ENCODE results near the gene VWA5B2.

Gene VWA5B2

DNA sequence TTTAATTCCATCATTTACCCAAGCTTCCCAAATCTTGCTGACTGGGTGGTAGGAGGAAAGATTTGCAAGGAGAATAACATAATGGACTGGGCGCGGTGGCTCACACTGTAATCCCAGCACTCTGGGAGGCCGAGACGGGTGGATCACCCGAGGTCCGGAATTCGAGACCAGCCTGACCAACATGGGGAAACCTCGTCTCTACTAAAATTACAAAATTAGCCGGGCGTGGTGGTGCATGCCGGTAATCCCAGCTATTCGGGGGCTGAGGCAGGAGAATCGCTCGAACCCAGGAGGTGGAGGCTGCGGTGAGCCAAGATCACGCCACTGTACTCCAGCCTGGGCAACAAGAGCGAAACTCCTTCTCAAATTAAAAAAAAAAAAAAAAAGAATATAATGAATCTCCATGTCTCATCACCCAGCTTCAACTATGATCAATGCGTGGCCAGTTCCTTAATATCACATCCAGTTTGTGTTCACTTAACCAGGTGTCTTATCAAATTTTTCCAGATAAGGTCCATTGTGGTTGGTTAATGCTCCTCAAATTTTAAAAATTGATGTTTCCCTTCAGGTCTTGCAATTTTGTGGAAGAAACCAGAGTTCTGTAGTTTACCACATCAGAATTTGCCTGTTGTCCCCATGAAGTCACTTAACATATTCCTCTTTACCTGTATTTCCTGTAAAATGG lies 44.7 kb upstream of the VWA5B2 start:
- no peaks in the 10 kb centered on the region for H3K36me3 ChIP-seq (ENCODE audit: control insufficient read depth, insufficient read depth, low read length)
- H2AFZ ChIP-seq: no peak overlapping the region
- peaks cover 14% of the 10 kb centered on the region for H3K79me2 ChIP-seq
- no peak for TF ChIP-seq CTCF (IDR thresholded peaks at IDR 0.05)
- no peak overlapping the region for H3K27ac ChIP-seq
- H3K9ac ChIP-seq: no peak overlapping the region
- H3K27me3 ChIP-seq (ENCODE audit: control insufficient read depth, insufficient read depth, low read length): no peaks in the 10 kb centered on the region
- H3K4me1 ChIP-seq: peaks cover 15% of the 10 kb centered on the region
- H3K9me3 ChIP-seq (ENCODE audit: control insufficient read depth, low read length): no peaks in the 10 kb centered on the region
- no peak overlapping the region for H3K4me3 ChIP-seq (ENCODE audit: low read depth, low read length)
- H3K4me2 ChIP-seq (ENCODE audit: low read length): no peak overlapping the region

DNA sequence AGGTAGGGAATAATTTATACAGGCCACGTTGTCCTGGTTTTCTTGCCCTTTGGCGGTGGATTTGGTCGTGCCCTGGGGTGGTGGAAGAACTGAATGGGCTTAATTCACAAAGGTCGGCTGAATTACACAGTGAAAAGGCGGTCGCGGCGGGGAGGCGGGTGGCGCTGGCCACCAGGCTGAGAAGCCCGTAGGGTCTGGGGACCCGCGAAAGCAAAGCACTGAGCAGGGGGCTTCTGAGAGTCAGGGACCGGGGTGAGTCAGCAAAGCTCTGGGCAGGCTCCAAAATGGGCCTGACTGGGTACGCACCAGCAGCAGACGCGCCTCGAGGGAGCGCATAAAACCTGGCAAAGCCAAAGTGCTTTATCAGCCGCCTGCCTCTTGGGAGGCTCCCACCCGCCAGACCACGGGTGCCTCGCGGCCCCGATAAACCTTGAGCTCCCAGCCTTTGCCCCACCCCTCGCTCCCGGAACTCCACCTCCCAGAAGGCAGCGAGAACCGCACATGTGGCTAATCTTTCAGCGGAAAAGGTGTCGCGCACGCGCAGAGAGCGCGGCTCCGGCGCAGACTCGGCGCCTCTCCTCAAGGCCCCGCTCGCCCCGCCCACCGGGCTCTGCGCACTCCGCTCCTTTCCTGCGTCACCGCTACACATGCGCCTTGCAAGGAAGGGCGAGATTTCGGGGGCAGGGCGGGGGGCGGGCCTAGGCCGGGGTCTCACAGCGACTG lies 43.8 kb upstream of the VWA5B2 start:
- H3K36me3 ChIP-seq (ENCODE audit: control insufficient read depth, insufficient read depth, low read length): no peaks in the 10 kb centered on the region
- TF ChIP-seq CTCF (IDR thresholded peaks at IDR 0.05): no peak

GRCh38 chr3:184186184-184186901 lies 43.0 kb upstream of the VWA5B2 start, which contains the start of gene ABCF3:
Gene ABCF3, plus strand, starts transcription at chr3:184186199. Its CDS starts 9 bp downstream, at chr3:184186208.
- Histone ChIP-seq H3K27me3 (ENCODE audit: control insufficient read depth, insufficient read depth, low read length) (no peaks in the 10 kb centered on the region), H3K9ac (peak within 1 kb of the TSS; percentile 49), H3K4me3 (ENCODE audit: low read depth, low read length) (peak within 1 kb of the TSS; percentile 92), H3K4me2 (ENCODE audit: low read length) (peak within 1 kb of the TSS; percentile 93), H2AFZ (peak within 1 kb of the TSS; percentile 73), H3K79me2 (peaks cover 14% of the 10 kb centered on the region), H3K4me1 (peaks cover 15% of the 10 kb centered on the region), H3K36me3 (ENCODE audit: control insufficient read depth, insufficient read depth, low read length) (no peaks in the 10 kb centered on the region), H3K9me3 (ENCODE audit: control insufficient read depth, low read length) (no peaks in the 10 kb centered on the region), H3K27ac (peak within 1 kb of the TSS; percentile 62)
- TF ChIP-seq CTCF (IDR thresholded peaks at IDR 0.05): no peak

More for the DNA sequence above, 43.8 kb upstream of the VWA5B2 start:
- Histone ChIP-seq H2AFZ (peak overlapping the region; percentile 73), H3K9ac (no peak overlapping the region), H3K27ac (peak overlapping the region; percentile 62), H3K4me1 (peaks cover 15% of the 10 kb centered on the region), H3K27me3 (ENCODE audit: control insufficient read depth, insufficient read depth, low read length) (no peaks in the 10 kb centered on the region), H3K4me2 (ENCODE audit: low read length) (peak overlapping the region; percentile 59), H3K79me2 (peaks cover 14% of the 10 kb centered on the region), H3K9me3 (ENCODE audit: control insufficient read depth, low read length) (no peaks in the 10 kb centered on the region), H3K4me3 (ENCODE audit: low read depth, low read length) (peak overlapping the region; percentile 92)

- H3K79me2 ChIP-seq: peaks cover 14% of the 10 kb centered on the region
- no peaks in the 10 kb centered on the region for H3K9me3 ChIP-seq (ENCODE audit: control insufficient read depth, low read length)
- no peak overlapping the region for H2AFZ ChIP-seq
- peaks cover 15% of the 10 kb centered on the region for H3K4me1 ChIP-seq
- H3K4me3 ChIP-seq (ENCODE audit: low read depth, low read length): peak overlapping the region; percentile 92
- no peak for TF ChIP-seq CTCF (IDR thresholded peaks at IDR 0.05)
- no peaks in the 10 kb centered on the region for H3K36me3 ChIP-seq (ENCODE audit: control insufficient read depth, insufficient read depth, low read length)
- no peaks in the 10 kb centered on the region for H3K27me3 ChIP-seq (ENCODE audit: control insufficient read depth, insufficient read depth, low read length)
- peak overlapping the region; percentile 93 for H3K4me2 ChIP-seq (ENCODE audit: low read length)
- H3K9ac ChIP-seq: no peak overlapping the region
- H3K27ac ChIP-seq: peak overlapping the region; percentile 62
These were observed 42.5 kb upstream of the VWA5B2 start for GRCh38 chr3:184186902-184187207.

All from parathyroid adenoma (tissue), 2 donors.